HepG2 (cell line): ENCODE measurements around the gene PTPN14. TPM values are rescaled to one million over a fixed set of nuclear protein-coding genes. Genes with fewer than 3 reads are reported as not detected.

Source experiments
- ATAC-seq: fragments of 200-7000 bp; cut with Tn5 transposase; 3 replicates; pipeline ENCODE4 v1.9.1; 2020; ENCODE audit warnings: mild to moderate bottlenecking, moderate library complexity
- BruUV-seq: library from RNA; stranded (reverse); fragments of 400-500 nt; replicated peaks from 2 replicates; lab custom pipeline; 2021; lab: Mats Ljungman, UMichigan
- CTCF ChIA-PET: fragments of 300-600 bp; formaldehyde crosslinking; extraction: SDS; loops from one replicate; lab custom pipeline; 2021; ENCODE audit warnings: low total read pairs, inconsistent platforms, low intra/inter-chr PET ratio; lab: Yijun Ruan, JAX
- POLR2A ChIA-PET: fragments of 350-600 bp; sonication (Branson Sonifier 250); formaldehyde crosslinking; loops from one replicate; lab custom pipeline; 2020; ENCODE audit warnings: antibody characterized with exemption, inconsistent platforms; lab: Yijun Ruan, JAX
- DNase-seq: peaks from one replicate; pipeline ENCODE4 v3.0.0-alpha.2; 2015; ENCODE audit warnings: low spot score
- FAIRE-seq: peaks from 3 replicates; lab custom pipeline; 2011; peaks lifted over from hg19 to GRCh38; lab: Jason Lieb, UNC
- H2AFZ ChIP-seq: one replicate; pipeline ENCODE4 v1.6.1; 2011; ENCODE audit warnings: low read length, inconsistent platforms
- H3K27ac ChIP-seq: fragments of 300-600 bp; 3 replicates; pipeline ENCODE4 v1.8.0; 2011; ENCODE audit warnings: mixed run types, mild to moderate bottlenecking, mixed read lengths, low read length, inconsistent platforms; ENCODE audit not compliant: insufficient read depth; ENCODE audit errors: extremely low read length
- H3K27me3 ChIP-seq, 2 experiments: fragments of 200-600 bp in 1 of 2; 2 replicates in 1 of 2; 3 replicates in 1 of 2; pipeline versions ENCODE4 v1.6.0 to v1.8.0; 2011; ENCODE audit warnings: low read length in 2 of 2, mild to moderate bottlenecking in 2 of 2, moderate library complexity in 2 of 2, inconsistent platforms in 1 of 2; ENCODE audit not compliant: insufficient read depth in 2 of 2, control insufficient read depth in 1 of 2
- H3K36me3 ChIP-seq, 2 experiments: fragments of 200-600 bp in 1 of 2; replicated peaks in 1 of 2; 2 replicates in 1 of 2; 3 replicates in 1 of 2; pipeline versions ENCODE4 v1.5.1 to v1.8.0; 2011; ENCODE audit warnings: low read length in 2 of 2, inconsistent platforms in 1 of 2; ENCODE audit not compliant: insufficient read depth in 2 of 2, control insufficient read depth in 1 of 2
- H3K4me1 ChIP-seq: 2 replicates; pipeline ENCODE4 v1.5.1; 2012; ENCODE audit warnings: low read length, inconsistent platforms; ENCODE audit not compliant: insufficient read depth
- H3K4me2 ChIP-seq: 2 replicates; pipeline ENCODE4 v1.6.0; 2011; ENCODE audit warnings: low read depth, low read length, inconsistent platforms
- H3K4me3 ChIP-seq, 3 experiments: fragments of 200-600 bp in 1 of 3; sonication (generic), shearing (Covaris generic) in 1 of 3; replicated peaks in 1 of 3; 2 replicates each; pipeline ENCODE4 v1.5.1; 2011 to 2016; ENCODE audit warnings: low read length in 3 of 3, inconsistent platforms in 2 of 3, low read depth in 2 of 3, mild to moderate bottlenecking in 2 of 3, control low read depth in 1 of 3, mixed read lengths in 1 of 3; ENCODE audit not compliant: insufficient read depth in 1 of 3
- H3K79me2 ChIP-seq: one replicate; pipeline ENCODE4 v1.6.1; 2011; ENCODE audit warnings: low read length, inconsistent platforms; ENCODE audit not compliant: insufficient read depth
- H3K9ac ChIP-seq: 2 replicates; pipeline ENCODE4 v1.6.0; 2011; ENCODE audit warnings: mild to moderate bottlenecking, low read depth, low read length, inconsistent platforms; ENCODE audit not compliant: insufficient read depth
- H3K9me3 ChIP-seq: 2 replicates; pipeline ENCODE4 v1.5.1; 2012; ENCODE audit warnings: mild to moderate bottlenecking, low read length
- H4K20me1 ChIP-seq: 2 replicates; pipeline ENCODE4 v1.6.0; 2011; ENCODE audit warnings: inconsistent platforms, mild to moderate bottlenecking, low read length, moderate library complexity; ENCODE audit not compliant: insufficient read depth
- KDM5B ChIP-seq: sonication (generic); formaldehyde crosslinking; IDR thresholded peaks from 2 replicates; pipeline ENCODE4 v1.4.0; 2020; ENCODE audit warnings: missing genetic modification reagents, mild to moderate bottlenecking, borderline replicate concordance
- PAF1 ChIP-seq: IDR thresholded peaks from 2 replicates; pipeline ENCODE4 v1.6.1; 2016; ENCODE audit warnings: missing genetic modification reagents, missing compliant biosample characterization
- PTBP1 ChIP-seq: fragments of 200-400 bp; formaldehyde crosslinking; IDR thresholded peaks from 2 replicates; pipeline ENCODE4 v1.6.1; 2018; ENCODE audit warnings: low read length, low read depth; ENCODE audit not compliant: poor library complexity, severe bottlenecking
- SIN3B ChIP-seq: fragments of 150-350 bp; IDR thresholded peaks from 2 replicates; pipeline ENCODE4 v1.6.1; 2014; ENCODE audit warnings: low read length
- SP1 ChIP-seq, 2 experiments: fragments of 450-650 bp in 1 of 2; sonication (generic) in 1 of 2; formaldehyde crosslinking in 1 of 2; IDR thresholded peaks; 2 replicates each; pipeline versions ENCODE4 v1.4.0 to v1.6.1; 2016 to 2020; ENCODE audit warnings: missing genetic modification reagents in 1 of 2
- SUZ12 ChIP-seq: fragments of 150-350 bp; IDR thresholded peaks from 2 replicates; pipeline ENCODE4 v1.6.1; 2014; ENCODE audit warnings: low read depth, low read length
- TCF7L2 ChIP-seq: IDR thresholded peaks from 2 replicates; pipeline ENCODE4 v1.6.1; 2011; ENCODE audit warnings: mild to moderate bottlenecking, low read depth, low read length, moderate library complexity
- ZNF678 ChIP-seq: sonication (generic); formaldehyde crosslinking; IDR thresholded peaks from 2 replicates; pipeline ENCODE4 v1.4.0; 2020; ENCODE audit warnings: mild to moderate bottlenecking, missing genetic modification reagents
- WGBS: methylation state at CpG from one replicate; pipeline ENCODE4 v1.1.6; 2017; ENCODE audit warnings: low lambda C conversion rate; 5-methylcytosine and 5-hydroxymethylcytosine counted together
- in situ Hi-C: cut with HindIII; loops from 2 replicates; pipeline ENCODE4 v1.10.0; 2017; ENCODE audit warnings: low pct_unique_long_range_greater_than_20kb; ENCODE audit not compliant: extremely low pct_ligation_motif_present
- intact Hi-C: fragments of 100-400 bp; cut with micrococcal nuclease; formaldehyde crosslinking; loops from one replicate; pipeline ENCODE4 v1.10.0; 2022; ENCODE audit not compliant: unreplicated experiment
- polyA plus RNA-seq, 8 experiments: library from polyadenylated mRNA; depleted of rRNA in 3 of 8; stranded (reverse) in 7 of 8; unstranded in 1 of 8; fragments of >200 nt; fragmentation: Illumina TruSeq in 4 of 8; extraction: Trizol in 4 of 8; gene quantifications; 2 replicates each; pipeline versions ENCODE4 v1.2.1 to v1.2.3, GENCODE V29; 2011 to 2016; ENCODE audit warnings: low read depth in 4 of 8, missing spikeins in 1 of 8, mixed read lengths in 1 of 8; ENCODE audit not compliant: insufficient read depth in 1 of 8
- total RNA-seq, 5 experiments: library from RNA; depleted of rRNA; stranded (reverse); fragments of >200 nt; fragmentation: Illumina TruSeq; extraction: Trizol; gene quantifications; 2 replicates each; pipeline ENCODE4 v1.2.3, GENCODE V29; 2016; ENCODE audit warnings: low read depth in 1 of 5
- TF ChIP-seq, protein P1 (sequence below): sonication (generic); formaldehyde crosslinking; IDR thresholded peaks from 2 replicates; pipeline ENCODE4 v1.8.1; 2023; ENCODE audit warnings: missing genetic modification reagents, inconsistent platforms, borderline replicate concordance
- TF ChIP-seq, protein P2 (sequence below): sonication (generic); formaldehyde crosslinking; IDR thresholded peaks from 2 replicates; pipeline ENCODE4 v1.5.1; 2020; ENCODE audit warnings: mild to moderate bottlenecking, missing genetic modification reagents, borderline replicate concordance
- TF ChIP-seq, protein P3 (sequence below): sonication (generic); formaldehyde crosslinking; IDR thresholded peaks from 2 replicates; pipeline ENCODE4 v1.4.0; 2020; ENCODE audit warnings: missing genetic modification reagents, borderline replicate concordance

PTPN14 gene
- total and polyA plus RNA-seq, 2 of the 13 experiments (the other 11 are each of a cell fraction or from before 2014, with no cell fraction given), result 3.9 to 4.7 TPM

DNA sequence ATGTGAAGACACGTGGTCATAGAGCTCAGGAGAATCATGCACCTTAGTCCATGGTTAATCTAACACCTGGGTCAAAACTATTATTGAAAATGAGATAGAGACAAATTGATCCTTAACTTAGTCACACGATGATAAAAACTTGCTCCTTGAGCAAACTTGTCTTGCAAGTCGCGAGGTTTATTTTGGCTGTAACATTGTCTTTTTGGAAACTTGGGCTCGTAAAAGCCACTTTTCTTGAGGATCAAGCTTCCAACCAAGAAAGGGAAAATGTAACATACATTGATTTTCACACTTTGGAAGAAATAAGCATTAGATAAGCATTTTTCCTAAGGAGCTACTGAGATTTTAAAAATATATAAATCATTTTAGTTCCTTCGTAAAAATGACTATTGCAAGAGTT lies 31.7 kb upstream of the PTPN14 start:
- Histone ChIP-seq H3K27me3 (peaks cover 2% of the 10 kb centered on the region in 2 experiments; a peak in 1 of 5 replicates), H3K27ac (no peak overlapping the region), H3K79me2 (no peaks in the 10 kb centered on the region), H3K4me1 (no peaks in the 10 kb centered on the region), H3K4me3 (no peak overlapping the region), H3K9me3 (no peaks in the 10 kb centered on the region), H2AFZ (no peak overlapping the region), H3K36me3 (no peaks in the 10 kb centered on the region), H3K4me2 (no peak overlapping the region), H4K20me1 (no peaks in the 10 kb centered on the region), H3K9ac (no peak overlapping the region)
- CTCF ChIA-PET, result no interaction called here
- ATAC-seq (no peak), DNase-seq (no peak), FAIRE-seq (no peak)
- in situ Hi-C loops (loop anchor here (10.0 kb wide), 2 partner anchors 248 to 368 kb away; no protein-coding TSS in a partner anchor), intact Hi-C loops (loop anchor here (10.0 kb wide), 1 partner anchor 368 kb away; no protein-coding TSS in a partner anchor)
- WGBS, result 55% methylated on average over 6 of the region's 6 CpGs
- no TSS peak for BruUV-seq
- POLR2A ChIA-PET, result no interaction called here
- TF ChIP-seq, protein P1, sequence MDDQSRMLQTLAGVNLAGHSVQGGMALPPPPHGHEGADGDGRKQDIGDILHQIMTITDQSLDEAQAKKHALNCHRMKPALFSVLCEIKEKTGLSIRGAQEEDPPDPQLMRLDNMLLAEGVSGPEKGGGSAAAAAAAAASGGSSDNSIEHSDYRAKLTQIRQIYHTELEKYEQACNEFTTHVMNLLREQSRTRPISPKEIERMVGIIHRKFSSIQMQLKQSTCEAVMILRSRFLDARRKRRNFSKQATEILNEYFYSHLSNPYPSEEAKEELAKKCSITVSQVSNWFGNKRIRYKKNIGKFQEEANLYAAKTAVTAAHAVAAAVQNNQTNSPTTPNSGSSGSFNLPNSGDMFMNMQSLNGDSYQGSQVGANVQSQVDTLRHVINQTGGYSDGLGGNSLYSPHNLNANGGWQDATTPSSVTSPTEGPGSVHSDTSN (CRISPR knock-in tag), result no peak
- TF ChIP-seq, protein P2, sequence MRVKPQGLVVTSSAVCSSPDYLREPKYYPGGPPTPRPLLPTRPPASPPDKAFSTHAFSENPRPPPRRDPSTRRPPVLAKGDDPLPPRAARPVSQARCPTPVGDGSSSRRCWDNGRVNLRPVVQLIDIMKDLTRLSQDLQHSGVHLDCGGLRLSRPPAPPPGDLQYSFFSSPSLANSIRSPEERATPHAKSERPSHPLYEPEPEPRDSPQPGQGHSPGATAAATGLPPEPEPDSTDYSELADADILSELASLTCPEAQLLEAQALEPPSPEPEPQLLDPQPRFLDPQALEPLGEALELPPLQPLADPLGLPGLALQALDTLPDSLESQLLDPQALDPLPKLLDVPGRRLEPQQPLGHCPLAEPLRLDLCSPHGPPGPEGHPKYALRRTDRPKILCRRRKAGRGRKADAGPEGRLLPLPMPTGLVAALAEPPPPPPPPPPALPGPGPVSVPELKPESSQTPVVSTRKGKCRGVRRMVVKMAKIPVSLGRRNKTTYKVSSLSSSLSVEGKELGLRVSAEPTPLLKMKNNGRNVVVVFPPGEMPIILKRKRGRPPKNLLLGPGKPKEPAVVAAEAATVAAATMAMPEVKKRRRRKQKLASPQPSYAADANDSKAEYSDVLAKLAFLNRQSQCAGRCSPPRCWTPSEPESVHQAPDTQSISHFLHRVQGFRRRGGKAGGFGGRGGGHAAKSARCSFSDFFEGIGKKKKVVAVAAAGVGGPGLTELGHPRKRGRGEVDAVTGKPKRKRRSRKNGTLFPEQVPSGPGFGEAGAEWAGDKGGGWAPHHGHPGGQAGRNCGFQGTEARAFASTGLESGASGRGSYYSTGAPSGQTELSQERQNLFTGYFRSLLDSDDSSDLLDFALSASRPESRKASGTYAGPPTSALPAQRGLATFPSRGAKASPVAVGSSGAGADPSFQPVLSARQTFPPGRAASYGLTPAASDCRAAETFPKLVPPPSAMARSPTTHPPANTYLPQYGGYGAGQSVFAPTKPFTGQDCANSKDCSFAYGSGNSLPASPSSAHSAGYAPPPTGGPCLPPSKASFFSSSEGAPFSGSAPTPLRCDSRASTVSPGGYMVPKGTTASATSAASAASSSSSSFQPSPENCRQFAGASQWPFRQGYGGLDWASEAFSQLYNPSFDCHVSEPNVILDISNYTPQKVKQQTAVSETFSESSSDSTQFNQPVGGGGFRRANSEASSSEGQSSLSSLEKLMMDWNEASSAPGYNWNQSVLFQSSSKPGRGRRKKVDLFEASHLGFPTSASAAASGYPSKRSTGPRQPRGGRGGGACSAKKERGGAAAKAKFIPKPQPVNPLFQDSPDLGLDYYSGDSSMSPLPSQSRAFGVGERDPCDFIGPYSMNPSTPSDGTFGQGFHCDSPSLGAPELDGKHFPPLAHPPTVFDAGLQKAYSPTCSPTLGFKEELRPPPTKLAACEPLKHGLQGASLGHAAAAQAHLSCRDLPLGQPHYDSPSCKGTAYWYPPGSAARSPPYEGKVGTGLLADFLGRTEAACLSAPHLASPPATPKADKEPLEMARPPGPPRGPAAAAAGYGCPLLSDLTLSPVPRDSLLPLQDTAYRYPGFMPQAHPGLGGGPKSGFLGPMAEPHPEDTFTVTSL (CRISPR knock-in tag), result no peak
- no peak for TF ChIP-seq SIN3B
- TF ChIP-seq TCF7L2, result no peak
- no peak for TF ChIP-seq PAF1
- TF ChIP-seq SUZ12, result no peak
- TF ChIP-seq, protein P3, sequence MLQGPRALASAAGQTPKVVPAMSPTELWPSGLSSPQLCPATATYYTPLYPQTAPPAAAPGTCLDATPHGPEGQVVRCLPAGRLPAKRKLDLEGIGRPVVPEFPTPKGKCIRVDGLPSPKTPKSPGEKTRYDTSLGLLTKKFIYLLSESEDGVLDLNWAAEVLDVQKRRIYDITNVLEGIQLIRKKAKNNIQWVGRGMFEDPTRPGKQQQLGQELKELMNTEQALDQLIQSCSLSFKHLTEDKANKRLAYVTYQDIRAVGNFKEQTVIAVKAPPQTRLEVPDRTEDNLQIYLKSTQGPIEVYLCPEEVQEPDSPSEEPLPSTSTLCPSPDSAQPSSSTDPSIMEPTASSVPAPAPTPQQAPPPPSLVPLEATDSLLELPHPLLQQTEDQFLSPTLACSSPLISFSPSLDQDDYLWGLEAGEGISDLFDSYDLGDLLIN, result no peak
- no peak for TF ChIP-seq PTBP1
- TF ChIP-seq KDM5B (CRISPR knock-in tag), result no peak
- no peak for TF ChIP-seq SP1 (IDR thresholded peaks at IDR 0.05)
- no peak for TF ChIP-seq SP1 (CRISPR knock-in tag; IDR thresholded peaks at IDR 0.05)
- no peak for TF ChIP-seq ZNF678
